GM23248 (cell line): Measurements from ENCODE around the gene CPTP. TPM values are rescaled to one million over a fixed set of nuclear protein-coding genes. Genes with fewer than 3 reads are reported as not detected.
A peak's percentile ranks its signal among the peaks of the same experiment; 100 is the strongest.

ENCODE experiments used
- DNase-seq: peaks from one replicate; pipeline ENCODE4 v3.0.0-alpha.2; 2015
- H2AFZ ChIP-seq: fragments of 200-600 bp; sonication (generic); 2 replicates; pipeline ENCODE4 v1.6.1; 2016; ENCODE audit warnings: antibody characterized with exemption
- H3F3A ChIP-seq: fragments of 200-600 bp; sonication (generic); 2 replicates; pipeline ENCODE4 v1.6.1; 2016; ENCODE audit warnings: mild to moderate bottlenecking, antibody characterized with exemption, mixed run types; ENCODE audit not compliant: insufficient read depth
- H3K27ac ChIP-seq: fragments of 200-600 bp; sonication (generic); 2 replicates; pipeline ENCODE4 v1.5.1; 2016; ENCODE audit warnings: mild to moderate bottlenecking
- H3K27me3 ChIP-seq: fragments of 200-600 bp; sonication (generic); replicated peaks from 2 replicates; pipeline ENCODE4 v1.6.1; 2016; ENCODE audit warnings: mild to moderate bottlenecking; ENCODE audit not compliant: insufficient read depth
- H3K36me3 ChIP-seq: fragments of 200-600 bp; sonication (generic); 2 replicates; pipeline ENCODE4 v1.6.1; 2016; ENCODE audit warnings: low read depth, mild to moderate bottlenecking
- H3K4me1 ChIP-seq: fragments of 200-600 bp; sonication (generic); 2 replicates; pipeline ENCODE4 v1.6.1; 2016; ENCODE audit warnings: mild to moderate bottlenecking; ENCODE audit not compliant: insufficient read depth
- H3K4me2 ChIP-seq: fragments of 200-600 bp; sonication (generic); one replicate; pipeline ENCODE4 v1.6.1; 2016; ENCODE audit warnings: mild to moderate bottlenecking; ENCODE audit not compliant: unreplicated experiment
- H3K4me3 ChIP-seq: fragments of 200-600 bp; sonication (generic); 2 replicates; pipeline ENCODE4 v1.5.1; 2016; ENCODE audit warnings: mild to moderate bottlenecking
- H3K79me2 ChIP-seq: fragments of 200-600 bp; sonication (generic); 2 replicates; pipeline ENCODE4 v1.6.1; 2016; ENCODE audit warnings: mild to moderate bottlenecking; ENCODE audit not compliant: insufficient read depth
- H3K9ac ChIP-seq: fragments of 200-600 bp; sonication (generic); 2 replicates; pipeline ENCODE4 v1.6.1; 2016; ENCODE audit warnings: mild to moderate bottlenecking
- H3K9me2 ChIP-seq: fragments of 200-600 bp; sonication (generic); 2 replicates; pipeline ENCODE4 v1.6.1; 2016; ENCODE audit warnings: mixed run types, mild to moderate bottlenecking, moderate library complexity; ENCODE audit not compliant: insufficient read depth
- H3K9me3 ChIP-seq: fragments of 200-600 bp; sonication (generic); one replicate; pipeline ENCODE4 v1.6.1; 2017; ENCODE audit warnings: low read depth
- H4K20me1 ChIP-seq: fragments of 200-600 bp; sonication (generic); 2 replicates; pipeline ENCODE4 v1.6.0; 2016; ENCODE audit not compliant: insufficient read depth
- EZH2 ChIP-seq: fragments of 200-600 bp; sonication (generic); IDR thresholded peaks from 2 replicates; pipeline ENCODE4 v1.6.1; 2018; ENCODE audit warnings: antibody characterized with exemption, mild to moderate bottlenecking; ENCODE audit not compliant: insufficient read depth, poor library complexity, severe bottlenecking
- EZH2phosphoT487 ChIP-seq: fragments of 200-600 bp; sonication (generic); IDR thresholded peaks from 2 replicates; pipeline ENCODE4 v1.6.1; 2018; ENCODE audit warnings: antibody characterized with exemption, moderate library complexity, mild to moderate bottlenecking, low read depth; ENCODE audit not compliant: insufficient read depth
- WGBS, 2 experiments: methylation state at CpG; one replicate each; pipeline ENCODE4 v1.1.6; 2015 to 2017; ENCODE audit warnings: low lambda C conversion rate in 2 of 2, low coverage in 1 of 2; ENCODE audit errors: missing lambda C conversion rate in 2 of 2; 5-methylcytosine and 5-hydroxymethylcytosine counted together
- in situ Hi-C: fragments of 300-500 bp; cut with MboI; formaldehyde crosslinking; loops from 2 replicates; pipeline ENCODE4 v1.15.0; 2020
- polyA plus RNA-seq: library from polyadenylated mRNA; unstranded; fragments of >200 nt; fragmentation: Nextera tagmentation; extraction: Ambion mirVana; gene quantifications from 2 replicates; pipeline ENCODE4 v1.2.1, GENCODE V29; 2016
- total RNA-seq: library from RNA; depleted of rRNA; stranded (reverse); fragments of >200 nt; shearing (Covaris generic); gene quantifications from 2 replicates; pipeline ENCODE4 v1.2.3, GENCODE V29; 2014

CPTP gene
- total and polyA plus RNA-seq, 2 experiments from 2014 or later, result 28.0 to 30.5 TPM

DNA sequence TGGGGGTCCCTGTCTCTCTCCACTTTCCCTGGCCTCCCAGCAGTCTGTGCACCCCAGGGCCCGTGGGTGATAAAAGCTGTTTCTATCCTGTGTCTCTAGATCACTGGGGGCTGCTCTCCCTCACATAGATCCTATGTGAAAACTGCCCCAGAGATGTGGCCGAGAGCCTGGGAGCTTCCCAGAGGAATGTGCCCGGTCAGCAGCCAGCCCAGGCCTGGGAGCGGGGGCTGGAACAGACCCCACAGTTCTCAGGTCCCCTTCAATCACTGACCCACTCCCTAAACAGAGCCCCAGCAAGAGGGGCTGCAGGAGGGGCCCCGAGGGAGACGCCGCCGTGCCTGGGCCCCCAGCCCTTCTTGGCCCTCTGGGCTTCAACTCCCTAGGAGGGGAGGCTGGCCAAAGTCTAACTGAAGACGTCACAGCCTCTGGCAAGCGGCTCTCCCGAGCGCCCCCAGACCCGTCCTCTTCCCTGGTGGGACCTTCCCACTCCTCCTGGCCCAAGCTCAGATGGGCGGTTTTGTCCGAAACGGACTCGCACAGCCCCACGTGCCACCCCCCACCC is 33.4 kb downstream of the CPTP start:
- Histone ChIP-seq H3K79me2 (peaks cover 64% of the 10 kb centered on the region), H4K20me1 (no peaks in the 10 kb centered on the region; the same call in 1 of the 2 replicates), H3K4me1 (peaks cover 38% of the 10 kb centered on the region), H3K9me3 (no peaks in the 10 kb centered on the region), H3K36me3 (peaks cover 6% of the 10 kb centered on the region; the same call in 1 of the 2 replicates), H3K27me3 (no peaks in the 10 kb centered on the region), H3K27ac (peak overlapping the region; percentile 99), H3K4me3 (peak overlapping the region; percentile 94), H2AFZ (no peak overlapping the region), H3F3A (peaks cover 41% of the 10 kb centered on the region), H3K9me2 (no peaks in the 10 kb centered on the region), H3K9ac (peak overlapping the region; percentile 96), H3K4me2 (peak overlapping the region; percentile 80)
- DNase-seq, result peak; percentile 73
- no peak for TF ChIP-seq EZH2phosphoT487
- no peak for TF ChIP-seq EZH2
- 0% methylated on average over 17 of the region's 18 CpGs for WGBS, 2 experiments
- in situ Hi-C loops, result no loop called here

DNA sequence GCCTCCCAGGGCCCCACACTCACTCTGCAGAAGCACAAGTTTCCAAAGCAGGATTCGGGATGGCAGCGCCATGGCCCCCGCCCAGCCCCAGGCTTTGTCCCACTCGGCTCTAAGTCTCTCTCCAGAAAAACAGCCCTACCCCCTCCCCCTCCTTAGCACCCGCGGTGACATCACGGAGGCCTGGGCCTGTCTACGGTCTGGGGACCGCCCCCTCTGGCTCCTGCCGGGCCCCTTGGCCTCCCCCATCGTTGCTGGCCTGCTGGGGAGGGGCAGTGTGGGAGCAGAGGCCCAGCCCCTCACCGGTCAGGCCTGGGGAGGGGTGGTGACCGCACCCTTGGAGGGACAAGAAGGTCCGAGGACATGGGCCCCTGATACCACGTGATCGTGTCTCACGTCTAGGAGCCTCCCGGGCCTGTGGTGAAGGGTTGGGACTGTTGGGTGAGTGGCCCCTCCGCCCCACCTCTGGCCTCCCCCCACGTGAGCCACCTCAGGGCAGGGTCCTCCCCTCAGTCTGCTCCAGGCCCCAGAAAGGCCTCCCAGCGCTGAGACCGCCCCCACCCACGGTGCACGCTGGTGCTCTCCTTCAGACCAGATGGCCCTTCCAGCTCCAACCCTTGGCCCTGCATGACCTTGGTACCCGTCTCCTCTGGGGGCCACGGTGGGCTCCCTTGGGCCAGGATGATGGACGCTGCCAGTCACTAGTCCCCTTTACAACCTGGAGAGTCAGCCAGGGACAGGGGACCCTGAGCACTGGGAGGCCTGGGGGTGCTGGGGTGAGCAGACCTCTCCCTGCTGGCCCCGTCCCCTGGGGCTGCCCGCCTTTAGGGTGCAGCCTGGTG is 34.0 kb downstream of the CPTP start, which contains the start of gene MXRA8:
TSS of gene MXRA8 (minus strand) at position 123 of the 839 bp plus-strand sequence. CDS start at position 72, 51 bp downstream.
- WGBS, 2 experiments, result 2 to 4% methylated on average over 21 to 23 of the region's 29 CpGs
- peak; percentile 94 for DNase-seq
- no peaks in the 10 kb centered on the region for H3K9me2 ChIP-seq
- H3K4me2 ChIP-seq, result peak within 1 kb of the TSS; percentile 80
- no peaks in the 10 kb centered on the region; the same call in 1 of the 2 replicates for H4K20me1 ChIP-seq
- H3K36me3 ChIP-seq, result peaks cover 6% of the 10 kb centered on the region; the same call in 1 of the 2 replicates
- TF ChIP-seq EZH2phosphoT487, result no peak
- no peak for TF ChIP-seq EZH2
- peaks cover 34% of the 10 kb centered on the region for H3F3A ChIP-seq
- no peaks in the 10 kb centered on the region for H3K27me3 ChIP-seq
- H3K9ac ChIP-seq, result peak within 1 kb of the TSS; percentile 96
- peaks cover 36% of the 10 kb centered on the region for H3K4me1 ChIP-seq
- peak within 1 kb of the TSS; percentile 99 for H3K27ac ChIP-seq
- peak within 1 kb of the TSS; percentile 94 for H3K4me3 ChIP-seq
- H3K9me3 ChIP-seq, result no peaks in the 10 kb centered on the region
- H2AFZ ChIP-seq, result no peak within 1 kb of the TSS
- in situ Hi-C loops, result no loop called here
- peaks cover 57% of the 10 kb centered on the region for H3K79me2 ChIP-seq

DNA sequence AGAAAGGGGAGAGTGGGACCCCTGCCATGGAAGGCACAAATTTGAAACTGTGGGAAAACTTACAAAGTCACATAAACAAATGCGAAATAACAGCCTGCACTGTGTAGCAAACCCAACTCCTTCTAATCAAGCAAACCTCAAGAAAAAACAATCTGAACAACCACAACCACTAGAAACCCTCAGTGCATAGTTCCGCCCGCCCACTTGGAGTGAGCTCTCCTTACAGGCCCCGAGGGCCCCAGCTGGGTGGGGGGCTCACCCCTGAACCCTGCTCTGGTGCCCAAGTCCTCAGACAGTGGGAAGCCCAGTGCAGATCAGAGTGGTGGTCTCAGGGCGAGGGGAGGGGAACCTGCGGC is 34.7 kb downstream of the CPTP start:
- H3K79me2 ChIP-seq, result peaks cover 50% of the 10 kb centered on the region
- 4% methylated on average over 6 of the region's 6 CpGs for WGBS, 2 experiments
- no peak overlapping the region for H2AFZ ChIP-seq
- DNase-seq, result peak; percentile 87
- peak overlapping the region; percentile 80 for H3K4me2 ChIP-seq
- H3K4me3 ChIP-seq, result peak overlapping the region; percentile 94
- no peaks in the 10 kb centered on the region for H3K27me3 ChIP-seq
- no peaks in the 10 kb centered on the region for H3K9me2 ChIP-seq
- peak overlapping the region; percentile 96 for H3K9ac ChIP-seq
- H3K4me1 ChIP-seq, result peaks cover 36% of the 10 kb centered on the region
- peak overlapping the region; percentile 99 for H3K27ac ChIP-seq
- H3F3A ChIP-seq, result peaks cover 28% of the 10 kb centered on the region
- no peaks in the 10 kb centered on the region for H4K20me1 ChIP-seq
- peaks cover 1% of the 10 kb centered on the region; the same call in 1 of the 2 replicates for H3K36me3 ChIP-seq
- no peaks in the 10 kb centered on the region for H3K9me3 ChIP-seq
- no peak for TF ChIP-seq EZH2
- no peak for TF ChIP-seq EZH2phosphoT487
- in situ Hi-C loops, result no loop called here

DNA sequence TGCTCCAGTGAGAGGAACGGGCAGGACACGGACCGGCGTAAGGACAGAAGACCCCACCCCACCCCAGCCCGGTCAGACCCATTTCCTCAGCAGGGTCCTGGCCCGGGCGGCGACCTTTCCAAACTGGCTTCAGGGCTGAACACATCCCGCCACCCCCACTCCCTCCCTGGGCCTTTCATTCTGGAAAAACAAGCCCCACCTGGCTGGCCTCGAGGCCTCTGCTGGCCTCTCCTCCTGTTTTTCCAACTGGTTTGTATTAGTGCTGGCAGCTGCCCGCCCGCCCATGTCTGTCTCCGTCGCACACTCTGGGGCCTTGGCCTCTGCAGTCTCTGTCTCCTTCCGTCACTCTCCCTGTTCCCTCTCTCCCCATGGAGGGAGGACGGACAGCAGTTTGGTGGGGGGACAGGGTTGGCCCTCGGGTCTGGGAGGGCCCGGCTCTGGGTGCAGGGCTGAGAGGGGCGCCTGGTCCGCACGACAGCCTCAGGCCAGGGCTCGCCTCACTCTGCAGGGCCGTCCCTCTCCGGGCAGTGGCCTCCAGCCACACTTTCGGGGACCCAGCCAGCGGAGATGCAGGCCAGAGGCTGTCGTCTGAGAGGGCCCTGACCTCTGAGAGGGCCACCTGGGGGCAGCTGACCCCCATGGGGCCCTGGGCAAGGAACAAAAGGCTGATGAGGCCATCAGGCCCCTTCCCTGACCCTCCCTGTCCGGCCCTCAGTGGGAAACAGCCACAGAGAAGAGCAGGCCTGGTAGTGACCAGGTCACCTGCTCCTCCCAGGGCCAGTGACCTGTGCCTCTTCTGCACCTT is 35.3 kb downstream of the CPTP start:
- no peaks in the 10 kb centered on the region for H3K27me3 ChIP-seq
- peak overlapping the region; percentile 94 for H3K4me3 ChIP-seq
- peak overlapping the region; percentile 99 for H3K27ac ChIP-seq
- no peaks in the 10 kb centered on the region for H3K36me3 ChIP-seq
- peaks cover 36% of the 10 kb centered on the region for H3K4me1 ChIP-seq
- DNase-seq, result peak; percentile 95
- peak overlapping the region; percentile 96 for H3K9ac ChIP-seq
- H4K20me1 ChIP-seq, result no peaks in the 10 kb centered on the region
- H2AFZ ChIP-seq, result no peak overlapping the region
- H3K4me2 ChIP-seq, result peak overlapping the region; percentile 80
- H3K9me3 ChIP-seq, result no peaks in the 10 kb centered on the region
- TF ChIP-seq EZH2phosphoT487 (no peak), EZH2 (no peak)
- no peaks in the 10 kb centered on the region for H3K9me2 ChIP-seq
- H3K79me2 ChIP-seq, result peaks cover 45% of the 10 kb centered on the region
- 2 to 3% methylated on average over 17 to 28 of the region's 28 CpGs for WGBS, 2 experiments
- in situ Hi-C loops, result no loop called here
- peaks cover 28% of the 10 kb centered on the region for H3F3A ChIP-seq
